ENCODE data around the gene DDX1.

DDX1 gene

GRCh38 chr2:15670981-15671380 is 79.3 kb downstream of the DDX1 start:
- Histone ChIP-seq H3K36me3 (replicated peaks) (no peaks in the 10 kb centered on the region), H3K4me3 (no peak overlapping the region), H3K4me1 (no peaks in the 10 kb centered on the region), H3K9me3 (0 out of 2 replicates have a peak, but pooled peaks cover 3% of the 10 kb centered on the region), H3K27me3 (ENCODE audit: low read depth) (0 out of 2 replicates have a peak, but pooled peaks cover 5% of the 10 kb centered on the region)
- DNase-seq (ENCODE audit: low spot score in 2 of 2): no peak
- in situ Hi-C loops (cut with MboI; ENCODE audit: low sequenced_read_pairs): no loop called here

GRCh38 chr2:15671409-15671808 is 79.7 kb downstream of the DDX1 start:
- in situ Hi-C loops (cut with MboI; ENCODE audit: low sequenced_read_pairs): no loop called here
- DNase-seq (ENCODE audit: low spot score in 2 of 2): no peak
- Histone ChIP-seq H3K4me1 (no peaks in the 10 kb centered on the region), H3K36me3 (replicated peaks) (no peaks in the 10 kb centered on the region), H3K4me3 (no peak overlapping the region), H3K9me3 (0 out of 2 replicates have a peak, but pooled peaks cover 3% of the 10 kb centered on the region), H3K27me3 (ENCODE audit: low read depth) (0 out of 2 replicates have a peak, but pooled peaks cover 5% of the 10 kb centered on the region)

- 0 out of 2 replicates have a peak, but pooled peaks cover 5% of the 10 kb centered on the region for H3K27me3 ChIP-seq (ENCODE audit: low read depth)
- H3K9me3 ChIP-seq: 0 out of 2 replicates have a peak, but pooled peaks cover 3% of the 10 kb centered on the region
- no peak for DNase-seq (ENCODE audit: low spot score in 2 of 2)
- H3K4me1 ChIP-seq: no peaks in the 10 kb centered on the region
- in situ Hi-C loops (cut with MboI; ENCODE audit: low sequenced_read_pairs): no loop called here
- no peak overlapping the region for H3K4me3 ChIP-seq
- no peaks in the 10 kb centered on the region for H3K36me3 ChIP-seq (replicated peaks)
Measured at GRCh38 chr2:15671842-15672815, 80.5 kb downstream of the DDX1 start.

- Histone ChIP-seq H3K27me3 (ENCODE audit: low read depth) (0 out of 2 replicates have a peak, but pooled peaks cover 1% of the 10 kb centered on the region), H3K4me1 (no peaks in the 10 kb centered on the region), H3K4me3 (no peak overlapping the region), H3K36me3 (replicated peaks) (no peaks in the 10 kb centered on the region), H3K9me3 (0 out of 2 replicates have a peak, but pooled peaks cover 3% of the 10 kb centered on the region)
- no peak for DNase-seq (ENCODE audit: low spot score in 2 of 2)
- in situ Hi-C loops (cut with MboI; ENCODE audit: low sequenced_read_pairs): no loop called here
Measured at GRCh38 chr2:15672961-15673918, 81.6 kb downstream of the DDX1 start.

- in situ Hi-C loops (cut with MboI; ENCODE audit: low sequenced_read_pairs): no loop called here
- Histone ChIP-seq H3K4me3 (no peak overlapping the region), H3K36me3 (replicated peaks) (no peaks in the 10 kb centered on the region), H3K4me1 (no peaks in the 10 kb centered on the region), H3K9me3 (0 out of 2 replicates have a peak, but pooled peaks cover 3% of the 10 kb centered on the region), H3K27me3 (ENCODE audit: low read depth) (no peaks in the 10 kb centered on the region)
- DNase-seq (ENCODE audit: low spot score in 2 of 2): no peak
Measured at GRCh38 chr2:15673919-15674636, 82.4 kb downstream of the DDX1 start.

- Histone ChIP-seq H3K4me3 (no peak overlapping the region), H3K27me3 (ENCODE audit: low read depth) (no peaks in the 10 kb centered on the region), H3K9me3 (0 out of 2 replicates have a peak, but pooled peaks cover 3% of the 10 kb centered on the region), H3K4me1 (no peaks in the 10 kb centered on the region), H3K36me3 (replicated peaks) (no peaks in the 10 kb centered on the region)
- no peak for DNase-seq (ENCODE audit: low spot score in 2 of 2)
- in situ Hi-C loops (cut with MboI; ENCODE audit: low sequenced_read_pairs): no loop called here
Measured at GRCh38 chr2:15674637-15675455, 83.2 kb downstream of the DDX1 start.

- Histone ChIP-seq H3K36me3 (replicated peaks) (no peaks in the 10 kb centered on the region), H3K4me1 (no peaks in the 10 kb centered on the region), H3K27me3 (ENCODE audit: low read depth) (no peaks in the 10 kb centered on the region), H3K4me3 (no peak overlapping the region), H3K9me3 (no peaks in the 10 kb centered on the region)
- in situ Hi-C loops (cut with MboI; ENCODE audit: low sequenced_read_pairs): no loop called here
- no peak for DNase-seq (ENCODE audit: low spot score in 2 of 2)
Measured at GRCh38 chr2:15675456-15676195, 84.0 kb downstream of the DDX1 start.

GRCh38 chr2:15677141-15677843 is 85.6 kb downstream of the DDX1 start:
- in situ Hi-C loops (cut with MboI; ENCODE audit: low sequenced_read_pairs): no loop called here

GRCh38 chr2:15678346-15678745 is 86.7 kb downstream of the DDX1 start:
- Histone ChIP-seq H3K27me3 (ENCODE audit: low read depth) (no peaks in the 10 kb centered on the region), H3K4me3 (no peak overlapping the region), H3K4me1 (no peaks in the 10 kb centered on the region), H3K9me3 (no peaks in the 10 kb centered on the region), H3K36me3 (replicated peaks) (no peaks in the 10 kb centered on the region)
- in situ Hi-C loops (cut with MboI; ENCODE audit: low sequenced_read_pairs): no loop called here
- no peak for DNase-seq (ENCODE audit: low spot score in 2 of 2)

More at GRCh38 chr2:15677141-15677843, 85.6 kb downstream of the DDX1 start:
- Histone ChIP-seq H3K36me3 (replicated peaks) (no peaks in the 10 kb centered on the region), H3K9me3 (no peaks in the 10 kb centered on the region), H3K27me3 (ENCODE audit: low read depth) (no peaks in the 10 kb centered on the region), H3K4me3 (no peak overlapping the region), H3K4me1 (no peaks in the 10 kb centered on the region)
- no peak for DNase-seq (ENCODE audit: low spot score in 2 of 2)

- Histone ChIP-seq H3K4me1 (no peaks in the 10 kb centered on the region), H3K36me3 (replicated peaks) (no peaks in the 10 kb centered on the region), H3K4me3 (no peak overlapping the region), H3K9me3 (no peaks in the 10 kb centered on the region), H3K27me3 (ENCODE audit: low read depth) (no peaks in the 10 kb centered on the region)
- in situ Hi-C loops (cut with MboI; ENCODE audit: low sequenced_read_pairs): no loop called here
- no peak for DNase-seq (ENCODE audit: low spot score in 2 of 2)
Measured at GRCh38 chr2:15678909-15679308, 87.2 kb downstream of the DDX1 start.

- in situ Hi-C loops (cut with MboI; ENCODE audit: low sequenced_read_pairs): no loop called here
- H3K36me3 ChIP-seq (replicated peaks): no peaks in the 10 kb centered on the region
- H3K27me3 ChIP-seq (ENCODE audit: low read depth): no peaks in the 10 kb centered on the region
- no peak overlapping the region for H3K4me3 ChIP-seq
- no peaks in the 10 kb centered on the region for H3K9me3 ChIP-seq
- no peak for DNase-seq (ENCODE audit: low spot score in 2 of 2)
- no peaks in the 10 kb centered on the region for H3K4me1 ChIP-seq
Measured at GRCh38 chr2:15679386-15679924, 87.8 kb downstream of the DDX1 start.
